H54 (cell line): Measurements from ENCODE around the gene LRRC42.
"Not testable (repeated sequence)": the region's sequence is repeated elsewhere in the genome, so short reads cannot be mapped to it uniquely, and the experiment has no call there.

Source experiments
- DNase-seq: peaks from one replicate; pipeline ENCODE4 v3.0.0; 2011; ENCODE audit warnings: low spot score, mixed read lengths; ENCODE audit not compliant: insufficient read length
- FAIRE-seq: peaks from 3 replicates; lab custom pipeline; 2011; peaks lifted over from hg19 to GRCh38; lab: Jason Lieb, UNC
- POLR2A ChIP-seq: IDR thresholded peaks from 2 replicates; pipeline ENCODE4 v1.6.1; 2011; ENCODE audit warnings: low read depth, mild to moderate bottlenecking, low read length

LRRC42 gene

DNA sequence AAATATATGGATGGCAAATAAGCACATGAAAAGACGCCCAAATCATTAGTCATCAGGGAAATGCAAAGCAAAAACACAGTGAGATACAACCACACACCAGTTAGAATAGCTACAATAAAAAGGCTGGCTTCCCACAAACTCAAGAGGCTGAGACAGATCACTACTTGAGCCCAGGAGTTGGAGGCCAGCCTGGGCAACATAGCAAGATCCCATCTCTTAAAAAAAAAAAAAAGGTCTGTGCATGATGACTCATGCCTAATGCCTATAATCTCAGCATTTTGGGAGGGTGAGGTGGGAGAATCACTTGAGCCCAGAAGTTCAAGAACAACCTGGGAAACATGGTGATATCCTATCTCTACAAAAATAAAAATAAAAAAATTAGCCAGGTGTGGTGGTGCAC lies 52.1 kb downstream of the LRRC42 start:
- no peak for TF ChIP-seq POLR2A
- DNase-seq (no peak), FAIRE-seq (no peak)

DNA sequence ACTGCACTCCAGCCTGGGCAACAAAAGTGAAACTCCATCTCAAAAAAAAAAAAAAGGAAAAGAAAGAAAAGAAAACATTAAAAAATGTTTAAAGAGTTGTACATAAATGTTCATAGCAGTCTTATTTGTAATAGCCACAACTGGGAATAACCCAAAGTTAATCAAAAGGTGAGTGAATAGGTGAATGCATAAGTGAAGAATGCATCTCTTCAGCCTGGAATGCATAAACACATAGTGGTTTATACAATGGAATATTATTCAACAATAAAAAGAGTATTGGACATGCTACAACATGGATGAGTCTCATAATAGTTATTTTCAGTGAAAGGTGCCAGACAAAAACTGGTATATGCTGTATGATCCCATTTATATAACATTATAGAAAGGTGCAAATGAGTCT lies 53.8 kb downstream of the LRRC42 start:
- TF ChIP-seq POLR2A: no peak
- FAIRE-seq (no peak), DNase-seq (no peak)

DNA sequence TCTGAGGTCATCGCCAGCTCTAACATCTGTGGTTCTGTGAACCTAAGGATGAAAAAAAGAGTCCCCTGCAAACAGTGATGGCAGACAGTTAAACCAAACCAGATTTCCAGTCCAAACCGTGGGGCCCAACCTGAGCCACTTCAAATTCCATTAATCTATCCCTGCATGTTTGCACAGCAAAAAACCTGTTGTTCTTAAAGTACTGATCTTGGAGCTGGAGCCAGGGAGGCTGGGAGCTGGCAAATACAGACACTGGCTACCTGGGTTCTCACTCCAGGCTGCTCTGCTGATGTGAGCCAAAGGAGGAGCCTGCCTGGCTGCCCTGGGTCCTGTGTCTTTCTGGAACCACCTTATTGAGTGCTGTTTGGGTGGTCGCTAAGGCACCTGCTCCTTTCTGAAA lies 55.4 kb downstream of the LRRC42 start:
- FAIRE-seq (no peak), DNase-seq (no peak)
- TF ChIP-seq POLR2A: no peak

DNA sequence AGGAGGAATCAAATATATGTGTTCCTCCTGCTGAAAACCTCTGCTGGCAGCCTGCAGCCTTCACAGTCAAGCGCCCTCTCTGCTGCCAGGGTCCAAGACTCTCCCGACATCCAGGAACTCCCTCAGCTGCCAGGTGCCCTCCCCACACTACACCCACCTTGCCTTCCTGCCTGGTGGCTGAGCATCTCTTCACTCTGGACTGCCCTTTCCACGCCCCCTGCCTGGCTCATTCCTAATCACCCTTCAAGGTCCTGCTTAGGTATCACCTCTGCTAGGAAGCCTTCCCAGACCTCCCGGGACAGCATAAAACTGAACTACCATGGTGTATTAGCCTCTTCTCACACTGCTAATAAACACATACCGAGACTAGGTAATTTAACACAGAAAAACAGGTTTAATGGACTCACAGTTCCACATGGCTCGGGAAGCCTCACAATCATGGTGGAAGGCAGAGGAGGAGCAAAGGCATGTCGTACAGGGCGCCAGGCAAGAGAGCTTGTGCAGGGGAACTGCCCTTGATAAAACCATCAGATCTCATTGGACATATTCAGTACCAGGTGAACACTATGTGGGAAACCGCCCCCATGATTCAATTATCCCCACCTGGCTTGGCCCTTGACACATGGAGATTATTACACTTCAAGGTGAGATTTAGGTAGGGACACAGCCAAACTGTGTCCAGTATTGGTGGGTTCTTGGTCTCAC lies 56.5 kb downstream of the LRRC42 start:
- TF ChIP-seq POLR2A: no peak
- no peak for FAIRE-seq

DNA sequence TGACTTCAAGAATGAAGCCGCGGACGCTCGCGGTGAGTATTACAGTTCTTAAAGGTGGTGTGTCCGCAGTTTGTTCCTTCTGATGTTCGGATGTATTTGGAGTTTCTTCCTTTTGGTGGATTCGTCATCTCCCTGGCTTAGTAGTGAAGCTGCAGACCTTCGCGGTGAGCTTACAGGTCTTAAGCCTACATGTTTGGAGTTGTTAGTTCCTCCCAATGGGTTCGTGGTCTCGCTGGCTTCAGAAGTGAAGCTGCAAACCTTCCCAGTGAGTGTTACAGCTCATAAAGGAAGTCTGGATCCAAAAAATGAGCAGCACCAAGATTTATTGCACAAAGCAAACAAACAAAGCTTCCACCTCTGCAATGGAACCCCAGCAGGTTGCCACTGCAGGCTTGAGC lies 57.1 kb downstream of the LRRC42 start:
- TF ChIP-seq POLR2A: no peak
- DNase-seq (no peak), FAIRE-seq (no peak)

More for the DNA sequence above, 56.5 kb downstream of the LRRC42 start:
- DNase-seq: no peak

DNA sequence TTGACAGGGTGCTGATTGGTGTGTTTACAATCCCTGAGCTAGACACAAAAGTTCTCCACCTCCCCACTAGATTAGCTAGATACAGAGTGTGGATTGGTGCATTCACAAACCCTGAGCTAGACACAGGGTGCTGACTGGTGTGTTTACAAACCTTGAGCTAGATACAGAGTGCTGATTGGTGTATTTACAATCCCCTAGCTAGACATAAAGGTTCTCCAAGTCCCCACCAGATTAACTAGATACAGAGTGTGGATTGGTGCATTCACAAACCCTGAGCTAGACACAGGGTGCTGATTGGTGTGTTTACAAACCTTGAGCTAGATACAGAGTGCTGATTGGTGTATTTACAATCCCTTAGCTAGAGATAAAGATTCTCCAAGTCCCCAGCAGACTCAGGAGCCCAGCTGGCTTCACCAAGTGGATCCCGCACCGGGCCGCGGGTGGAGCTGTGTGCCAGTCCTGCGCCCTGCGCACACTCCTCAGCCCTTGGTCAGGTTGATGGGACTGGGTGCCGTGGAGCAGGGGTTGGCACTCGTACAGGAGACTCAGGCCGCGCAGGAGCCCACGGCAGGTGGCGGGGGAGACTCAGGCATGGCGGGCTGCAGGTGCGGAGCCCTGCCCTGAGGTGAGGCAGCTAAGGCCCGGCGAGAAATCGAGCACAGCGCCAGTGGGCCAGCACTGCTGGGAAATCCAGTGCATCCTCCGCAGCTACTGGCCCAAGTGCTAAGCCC lies 57.8 kb downstream of the LRRC42 start:
- DNase-seq, FAIRE-seq: not testable (repeated sequence)

DNA sequence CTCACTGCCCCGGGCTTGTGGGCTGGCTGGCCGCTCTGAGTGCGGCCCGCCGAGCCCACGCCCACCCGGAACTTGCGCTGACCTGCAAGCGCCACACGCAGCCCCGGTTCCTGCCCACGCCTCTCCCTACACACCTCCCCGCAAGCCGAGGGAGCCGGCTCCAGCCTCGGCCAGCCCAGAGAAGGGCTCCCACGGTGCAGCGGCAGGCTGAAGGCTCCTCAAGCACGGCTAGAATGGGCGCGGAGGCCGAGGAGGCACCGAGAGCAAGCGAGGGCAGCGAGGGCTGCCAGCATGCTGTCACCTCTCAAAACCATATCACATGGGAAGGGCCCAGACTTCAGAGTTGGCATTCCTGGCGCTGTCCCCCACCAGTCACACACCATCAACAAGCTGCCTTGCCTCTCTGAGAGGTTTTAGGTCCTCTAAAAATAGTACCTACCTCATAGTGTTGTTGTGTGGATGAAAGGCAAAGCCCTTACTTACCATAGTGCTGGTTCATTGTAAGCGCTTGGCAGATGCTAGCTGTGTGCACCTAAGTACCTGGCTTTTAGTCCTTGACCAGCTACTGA lies 58.4 kb downstream of the LRRC42 start:
- no peak for TF ChIP-seq POLR2A
- no peak for FAIRE-seq
- DNase-seq: no peak

DNA sequence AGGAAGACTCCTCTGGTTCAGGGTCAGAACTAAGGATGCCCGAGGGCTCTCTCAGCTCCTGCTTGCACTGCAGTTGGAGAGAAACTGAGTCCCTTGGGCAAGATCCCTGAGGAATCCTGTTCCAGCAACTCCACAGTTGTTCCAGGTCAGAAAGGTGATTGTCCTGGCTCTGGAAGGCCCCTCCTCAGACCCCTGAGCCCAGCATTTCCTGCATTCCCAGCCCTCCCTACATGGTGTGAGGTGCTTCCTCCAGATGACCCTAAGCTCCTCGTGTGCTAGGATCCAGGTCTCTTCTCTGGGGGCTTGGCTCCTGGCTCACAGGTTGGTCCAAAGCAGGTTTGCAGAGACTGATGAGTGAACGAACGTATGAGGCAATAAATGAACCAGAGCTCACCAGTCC lies 60.4 kb downstream of the LRRC42 start:
- no peak for FAIRE-seq
- DNase-seq: no peak
- no peak for TF ChIP-seq POLR2A

DNA sequence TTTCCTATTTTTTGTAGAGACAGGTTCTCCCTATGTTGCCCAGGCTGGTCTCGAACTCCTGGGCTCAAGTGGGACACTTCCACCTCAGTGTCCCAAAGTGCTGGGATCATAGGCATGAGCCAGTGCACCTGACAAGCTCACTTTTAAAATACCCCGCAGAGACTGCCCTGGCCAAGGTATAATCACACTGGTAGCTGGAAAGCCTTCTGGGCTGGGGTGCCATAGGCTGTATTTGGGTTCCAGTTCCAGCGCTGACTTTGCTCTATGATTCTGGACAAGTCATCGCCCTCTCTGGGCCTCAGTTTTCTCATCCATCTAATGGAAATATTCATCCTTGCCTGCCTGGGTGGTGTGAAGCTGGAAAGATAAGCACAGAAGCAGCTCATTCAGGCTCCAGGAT lies 61.5 kb downstream of the LRRC42 start:
- FAIRE-seq (no peak), DNase-seq (no peak)
- TF ChIP-seq POLR2A: no peak

DNA sequence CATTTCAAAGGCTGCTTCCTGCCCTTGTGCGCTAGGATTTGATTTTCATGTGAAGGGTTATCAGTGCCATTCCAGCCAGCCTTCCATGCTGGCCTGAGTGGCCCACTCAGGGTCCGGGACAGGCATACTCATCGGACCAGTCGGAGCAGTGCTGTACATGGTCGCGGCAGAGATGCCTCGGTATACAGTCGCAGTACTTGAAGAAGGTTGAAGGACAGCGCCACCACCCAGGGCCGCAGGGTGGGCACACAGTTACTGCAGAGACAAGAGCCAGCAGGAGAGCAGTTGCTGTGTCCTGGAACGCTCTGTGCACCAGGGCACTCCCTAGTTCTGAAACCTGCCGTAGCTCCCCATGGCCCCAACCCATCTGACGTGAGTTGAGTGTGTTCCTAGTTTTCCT lies 62.7 kb downstream of the LRRC42 start:
- FAIRE-seq: no peak
- no peak for TF ChIP-seq POLR2A
- no peak for DNase-seq

DNA sequence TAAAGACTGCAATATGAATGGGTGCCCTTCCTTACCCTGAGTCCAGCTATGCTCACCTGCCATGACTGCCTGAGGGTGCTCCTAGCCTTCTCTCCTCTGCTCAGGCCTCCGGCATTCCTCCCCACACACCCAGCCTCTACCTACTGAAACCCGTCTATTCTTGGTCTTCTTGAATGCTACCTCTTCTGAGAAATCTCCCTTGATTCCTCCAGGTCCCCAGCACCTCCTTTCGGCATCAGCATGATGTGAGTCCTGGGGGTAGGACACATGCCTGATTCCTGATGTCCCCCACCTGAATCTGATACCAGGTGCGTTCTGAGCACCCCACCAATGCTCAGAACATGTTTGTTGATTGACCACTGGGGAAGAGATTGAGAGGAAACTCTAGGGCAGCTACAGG lies 63.3 kb downstream of the LRRC42 start:
- FAIRE-seq (no peak), DNase-seq (no peak)
- TF ChIP-seq POLR2A: no peak

DNA sequence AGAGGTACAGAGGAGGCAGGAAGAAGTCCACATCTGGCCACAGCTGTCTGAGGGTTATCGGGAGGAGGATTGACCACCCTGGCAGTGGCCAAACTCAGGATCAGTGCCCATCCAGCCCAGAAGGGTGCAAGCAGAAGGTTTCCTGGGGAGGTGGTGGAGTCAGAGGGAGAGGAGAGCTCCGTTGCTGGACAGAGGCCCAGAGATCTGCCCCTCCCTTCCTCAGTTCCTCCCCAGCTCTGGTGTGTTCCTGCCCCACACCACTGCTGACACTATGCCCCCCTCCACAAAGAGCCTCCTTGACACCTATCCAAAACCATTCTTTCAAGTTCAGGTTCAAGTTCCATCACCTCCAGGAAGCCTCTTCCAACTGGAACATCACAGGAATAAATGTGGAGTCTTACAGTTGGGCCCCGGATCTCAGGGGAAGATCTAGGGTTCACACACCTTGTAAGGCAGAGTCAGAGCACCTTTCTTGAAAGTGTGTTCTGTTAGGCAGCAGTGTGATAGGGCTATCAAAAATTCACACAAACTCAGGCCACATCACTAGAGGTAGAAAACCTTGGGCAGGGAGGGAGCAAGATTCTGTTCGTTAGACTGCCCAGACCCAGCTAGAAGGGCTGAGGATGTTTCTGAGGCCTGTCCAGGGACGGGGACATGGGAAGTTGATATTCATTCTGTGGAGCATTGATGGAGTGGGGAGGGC lies 64.4 kb downstream of the LRRC42 start:
- DNase-seq: no peak
- TF ChIP-seq POLR2A: no peak
- no peak for FAIRE-seq

DNA sequence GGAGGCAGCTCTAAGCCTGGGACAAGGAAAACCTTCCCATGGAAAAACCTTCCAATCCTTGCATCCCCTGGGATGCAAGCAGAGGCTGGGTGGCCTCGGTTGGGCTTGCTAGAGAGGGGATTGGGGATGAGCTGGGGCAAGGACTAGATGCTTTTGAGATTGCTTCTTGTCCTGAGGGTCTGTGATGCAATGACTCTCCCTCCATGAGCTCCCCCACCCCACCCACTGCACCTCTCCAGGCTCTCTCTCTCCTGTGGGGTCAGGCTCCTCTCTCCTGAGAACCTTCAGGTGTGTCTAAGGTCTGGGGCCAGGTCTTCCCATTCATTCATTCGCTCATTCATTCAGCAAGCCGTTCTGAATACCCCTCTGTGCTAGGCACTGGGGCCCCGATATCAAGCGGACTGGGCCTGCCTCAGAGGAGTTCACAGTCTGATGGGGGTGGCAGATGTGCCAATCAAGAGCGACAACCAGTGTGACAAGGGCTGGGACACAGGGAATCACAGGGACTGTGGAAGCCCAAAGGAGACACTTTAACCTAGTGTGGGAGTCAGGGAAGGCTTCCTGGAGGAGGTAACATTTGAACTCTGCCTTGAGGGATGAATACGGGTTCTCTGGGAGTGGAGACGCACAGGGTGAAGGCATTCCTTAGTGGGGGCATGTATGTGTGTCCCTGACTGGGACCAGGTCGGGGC lies 65.3 kb downstream of the LRRC42 start:
- no peak for DNase-seq
- no peak for TF ChIP-seq POLR2A
- FAIRE-seq: no peak

DNA sequence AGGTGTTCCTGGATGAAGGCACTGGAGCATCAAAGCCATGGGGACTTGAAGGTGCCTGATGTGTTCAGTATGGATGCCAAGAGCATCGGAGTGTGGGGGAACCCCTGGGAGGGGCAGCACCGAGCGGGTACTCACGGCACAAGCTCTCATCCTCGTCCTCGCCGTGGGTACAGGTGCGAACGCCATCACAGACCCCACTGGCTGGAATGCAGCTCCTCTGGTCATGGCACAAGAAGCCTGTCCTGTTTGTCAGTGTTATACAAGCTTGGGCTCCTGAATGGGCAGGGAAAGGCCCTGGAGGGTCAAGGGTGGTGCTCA lies 65.8 kb downstream of the LRRC42 start:
- FAIRE-seq (no peak), DNase-seq (no peak)
- TF ChIP-seq POLR2A: no peak

DNA sequence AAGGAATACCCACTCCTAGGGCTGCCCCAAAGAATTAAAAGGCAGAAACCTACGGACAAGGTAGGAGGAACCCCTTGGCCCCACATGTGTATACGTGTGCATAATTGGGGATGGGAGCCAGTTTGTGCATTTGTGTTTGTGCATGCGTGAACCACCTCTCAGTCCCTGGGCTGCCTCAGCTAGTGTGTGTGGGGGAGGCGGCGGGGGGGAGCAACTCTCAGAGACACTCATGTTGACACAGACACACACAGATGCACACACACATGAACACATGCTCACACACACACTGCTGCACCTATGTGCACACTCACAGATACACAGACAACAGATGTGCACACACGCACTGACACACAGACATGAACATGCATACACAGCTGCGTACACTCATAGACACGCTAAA lies 66.7 kb downstream of the LRRC42 start:
- FAIRE-seq (no peak), DNase-seq (no peak)
- TF ChIP-seq POLR2A: no peak
